ENCODE measurements around the gene UBTD1.
"Not testable (repeated sequence)": the region's sequence is repeated elsewhere in the genome, so short reads cannot be mapped to it uniquely, and the experiment has no call there.

UBTD1 gene, protein sequence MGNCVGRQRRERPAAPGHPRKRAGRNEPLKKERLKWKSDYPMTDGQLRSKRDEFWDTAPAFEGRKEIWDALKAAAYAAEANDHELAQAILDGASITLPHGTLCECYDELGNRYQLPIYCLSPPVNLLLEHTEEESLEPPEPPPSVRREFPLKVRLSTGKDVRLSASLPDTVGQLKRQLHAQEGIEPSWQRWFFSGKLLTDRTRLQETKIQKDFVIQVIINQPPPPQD

DNA sequence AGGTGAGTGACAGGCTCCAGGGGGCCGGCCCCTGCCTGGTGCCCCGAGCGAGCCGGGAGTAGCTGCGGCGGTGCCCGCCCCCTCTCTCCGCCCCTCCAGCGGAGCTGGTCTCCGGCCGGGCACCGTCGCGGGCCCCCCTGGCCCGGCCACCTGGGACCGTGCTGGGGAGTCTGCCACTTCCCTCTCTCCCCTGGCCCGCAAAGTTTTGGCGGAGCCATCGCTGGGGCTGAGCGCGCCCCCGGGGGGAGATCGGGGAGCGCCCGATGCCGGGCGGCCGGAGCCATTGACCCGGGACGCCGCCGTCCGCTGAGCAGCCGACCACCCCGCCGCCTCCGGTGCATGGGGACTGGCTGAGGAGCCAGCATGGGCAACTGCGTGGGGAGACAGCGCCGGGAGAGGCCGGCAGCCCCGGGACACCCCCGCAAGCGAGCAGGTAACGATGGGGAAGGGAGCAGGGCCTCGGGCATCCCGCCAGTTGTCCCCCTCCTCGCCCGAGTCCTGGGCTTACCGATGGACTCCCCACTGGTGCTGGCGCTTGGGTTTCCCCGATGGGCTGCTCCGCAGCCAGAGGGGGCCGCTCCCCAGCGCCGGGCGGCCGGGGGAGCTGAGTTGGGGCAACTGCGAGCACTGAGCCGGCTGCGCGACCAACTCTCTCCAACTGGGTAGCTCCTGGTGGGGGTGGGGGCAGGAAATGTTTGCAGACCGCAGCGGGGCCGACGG, at the start of gene UBTD1:
Gene UBTD1, plus strand, starts transcription at position 84 of the 720 bp plus-strand sequence. Its CDS starts 280 bp downstream, at position 364.
- peak; percentile 45 for DNase-seq

DNA sequence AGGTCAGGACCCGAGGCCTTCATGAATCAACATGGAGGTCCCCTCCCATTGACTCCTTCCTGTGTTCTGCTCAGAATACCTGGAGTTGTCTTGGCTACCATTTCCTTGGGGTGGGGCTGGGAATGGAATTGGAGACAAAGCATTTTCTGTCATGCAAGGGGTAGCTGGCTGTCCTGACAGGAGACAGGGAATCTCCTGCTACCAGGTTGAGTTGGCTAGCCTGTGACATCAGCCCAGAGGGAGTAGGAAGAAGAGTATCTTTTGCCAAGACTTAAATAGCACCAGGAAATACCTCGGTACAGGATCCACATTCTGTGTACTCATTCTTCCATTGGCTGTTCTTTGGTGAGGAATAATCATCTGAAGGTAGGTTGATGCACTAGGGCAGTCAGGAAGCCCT, 47.9 kb upstream of the UBTD1 start:
- DNase-seq, result no peak

DNA sequence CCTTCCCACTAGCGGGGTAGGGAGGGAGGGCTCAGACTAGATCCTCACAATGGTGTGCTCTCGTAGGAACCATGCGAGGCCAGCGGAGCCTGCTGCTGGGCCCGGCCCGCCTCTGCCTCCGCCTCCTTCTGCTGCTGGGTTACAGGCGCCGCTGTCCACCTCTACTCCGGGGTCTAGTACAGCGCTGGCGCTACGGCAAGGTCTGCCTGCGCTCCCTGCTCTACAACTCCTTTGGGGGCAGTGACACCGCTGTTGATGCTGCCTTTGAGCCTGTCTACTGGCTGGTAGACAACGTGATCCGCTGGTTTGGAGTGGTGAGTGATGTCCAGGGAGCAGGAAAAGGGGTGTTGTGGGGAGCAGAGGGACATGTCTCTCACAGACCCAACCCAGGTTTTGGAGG, 47.1 kb upstream of the UBTD1 start:
- no peak for DNase-seq

DNA sequence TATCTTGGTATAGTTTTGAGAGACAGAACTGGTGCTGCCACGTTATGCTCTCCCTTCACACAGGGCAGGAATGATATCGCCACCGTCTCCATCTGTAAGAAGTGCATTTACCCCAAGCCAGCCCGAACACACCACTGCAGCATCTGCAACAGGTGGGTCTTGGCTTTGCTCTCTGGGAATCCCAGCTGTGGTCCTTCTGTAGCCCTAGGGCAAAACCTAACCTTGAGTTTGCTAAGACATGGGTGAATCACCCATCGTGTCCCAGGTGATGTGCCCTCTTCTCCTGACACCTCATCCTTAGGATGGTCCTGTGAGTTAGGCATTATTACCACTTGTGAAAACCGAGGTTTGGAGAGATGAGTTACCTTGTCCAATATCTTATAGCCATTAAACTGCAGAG, 46.4 kb upstream of the UBTD1 start:
- DNase-seq, result no peak

DNA sequence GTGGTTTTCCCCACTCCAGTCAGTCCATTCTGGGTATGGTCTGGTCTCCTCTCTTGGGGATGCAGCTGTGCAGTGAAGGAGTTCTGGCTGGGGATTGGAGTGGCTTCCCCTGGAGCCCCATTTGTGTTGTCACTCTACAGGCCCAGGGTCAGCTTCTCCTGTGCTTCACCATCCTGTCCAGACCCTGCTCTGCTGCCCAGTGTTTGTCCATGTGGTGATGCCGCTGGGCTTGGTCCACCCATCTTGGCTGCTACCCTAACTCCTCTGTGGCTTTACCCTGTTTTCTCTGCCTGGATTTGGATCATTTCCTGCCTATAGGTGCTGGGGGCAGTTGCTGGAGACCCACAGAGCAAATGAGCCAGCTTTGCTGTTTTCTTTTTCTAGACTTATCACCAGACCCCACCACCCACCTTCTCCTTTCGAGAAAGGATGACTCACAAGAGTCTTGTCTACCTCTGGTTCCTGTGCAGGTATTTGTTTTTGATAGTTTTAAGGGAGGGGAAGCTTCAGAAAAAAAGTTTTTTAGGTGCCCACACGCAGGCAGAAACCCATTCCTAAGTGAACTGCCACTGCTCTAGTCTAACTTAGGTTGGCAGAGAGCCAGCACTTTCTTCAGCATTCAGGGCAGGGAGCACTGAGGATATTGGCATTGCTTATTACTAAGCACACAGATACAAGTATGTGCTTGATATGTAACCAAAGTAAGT, 44.2 kb upstream of the UBTD1 start:
- DNase-seq, result peak; percentile 37

DNA sequence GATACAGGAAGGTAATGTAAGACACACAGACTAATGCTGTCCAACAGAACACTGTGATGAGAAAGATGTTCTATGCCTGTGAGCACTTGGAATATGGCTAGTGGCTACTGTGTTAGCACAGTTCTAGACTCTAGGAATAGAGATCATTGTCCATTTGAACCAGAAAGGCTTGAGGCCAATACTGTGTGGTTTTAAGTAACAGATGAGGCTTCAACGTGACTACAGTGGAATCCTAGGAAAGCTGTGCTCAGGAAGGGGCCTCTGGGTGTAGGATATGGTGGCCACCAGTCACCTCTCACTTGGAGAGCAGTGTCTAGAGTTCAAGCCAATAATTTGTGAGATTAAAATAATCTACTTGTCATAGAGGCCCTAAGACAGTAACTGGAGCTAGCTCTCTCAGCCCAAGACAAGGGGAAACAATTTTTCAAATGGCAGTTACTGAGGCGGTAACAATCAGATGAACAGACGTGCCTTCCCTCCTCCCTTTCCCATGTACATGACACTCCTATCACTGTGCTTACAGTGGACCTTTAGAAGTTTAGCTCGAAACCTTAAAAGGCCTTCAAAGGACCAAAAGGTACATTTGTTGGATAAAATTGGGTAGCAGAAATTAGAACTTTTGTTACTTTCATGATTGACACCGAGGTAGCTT, 42.6 kb upstream of the UBTD1 start:
- DNase-seq, result no peak

DNA sequence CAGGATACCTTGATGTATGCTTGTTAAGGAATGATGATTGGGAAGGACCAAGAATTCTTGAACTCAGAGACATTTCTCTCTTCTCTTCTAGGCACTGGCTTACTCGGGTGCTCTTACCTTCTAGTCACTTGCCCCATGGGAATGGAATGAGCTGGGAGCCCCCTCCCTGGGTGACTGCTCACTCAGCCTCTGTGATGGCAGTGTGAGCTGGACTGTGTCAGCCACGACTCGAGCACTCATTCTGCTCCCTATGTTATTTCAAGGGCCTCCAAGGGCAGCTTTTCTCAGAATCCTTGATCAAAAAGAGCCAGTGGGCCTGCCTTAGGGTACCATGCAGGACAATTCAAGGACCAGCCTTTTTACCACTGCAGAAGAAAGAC, 42.0 kb upstream of the UBTD1 start:
- no peak for DNase-seq

DNA sequence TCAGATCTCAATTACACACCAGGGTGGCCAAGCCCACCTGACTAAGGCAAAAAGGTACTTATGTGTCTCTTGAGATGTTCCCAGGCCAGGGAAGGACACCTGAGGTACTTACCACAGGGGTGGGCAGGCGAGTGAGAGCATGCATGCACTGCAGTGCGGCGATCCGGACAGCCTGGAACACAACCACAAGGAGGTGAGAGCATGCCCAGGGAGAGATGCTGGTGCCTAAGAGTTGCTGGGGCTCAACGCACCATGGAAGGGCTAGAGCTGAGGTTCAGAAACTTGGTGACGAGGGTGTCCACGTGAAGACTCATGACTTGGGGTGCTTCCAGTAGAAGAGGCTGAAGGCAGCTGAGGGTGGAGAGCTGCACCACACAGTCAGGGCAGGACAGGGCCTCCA, 39.6 kb upstream of the UBTD1 start:
- DNase-seq, result no peak

DNA sequence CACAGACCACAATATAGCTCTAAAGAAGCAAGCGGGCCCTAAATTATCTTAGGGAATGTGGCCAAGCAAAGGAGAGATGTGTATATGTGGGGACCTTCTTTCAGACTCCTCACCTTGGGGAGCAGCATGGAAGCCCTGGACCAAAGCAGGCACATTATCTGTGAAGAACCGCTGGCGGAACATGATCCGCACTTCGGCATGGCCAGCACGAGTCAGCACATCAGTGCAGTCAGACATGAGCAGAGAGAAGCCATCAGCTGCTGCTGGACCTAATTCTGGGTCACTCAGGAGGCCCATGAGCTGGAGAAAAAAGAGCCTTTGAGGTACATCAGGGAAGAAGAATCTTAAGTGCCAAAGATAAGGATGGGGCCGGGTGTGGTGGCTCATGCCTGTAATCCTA, 38.8 kb upstream of the UBTD1 start:
- DNase-seq, result no peak

DNA sequence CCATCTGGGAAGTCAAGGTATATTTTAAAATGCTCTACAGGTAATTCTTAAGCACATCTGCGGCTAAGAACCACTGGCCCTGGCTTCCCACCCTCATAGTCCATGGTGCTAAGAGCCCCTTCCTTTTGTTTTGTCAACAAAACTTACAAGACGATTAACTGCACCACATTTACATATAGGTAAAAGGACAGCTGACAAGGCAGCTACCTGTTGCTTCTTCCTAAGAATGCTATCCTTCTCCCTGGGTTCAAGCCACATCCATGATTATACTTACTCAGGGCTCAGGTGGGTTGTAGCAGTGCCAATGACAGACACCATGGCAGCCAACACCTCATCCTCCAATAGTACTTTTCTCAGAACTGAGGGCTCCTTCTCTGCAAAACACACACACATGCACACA, 36.4 kb upstream of the UBTD1 start:
- DNase-seq, result no peak

DNA sequence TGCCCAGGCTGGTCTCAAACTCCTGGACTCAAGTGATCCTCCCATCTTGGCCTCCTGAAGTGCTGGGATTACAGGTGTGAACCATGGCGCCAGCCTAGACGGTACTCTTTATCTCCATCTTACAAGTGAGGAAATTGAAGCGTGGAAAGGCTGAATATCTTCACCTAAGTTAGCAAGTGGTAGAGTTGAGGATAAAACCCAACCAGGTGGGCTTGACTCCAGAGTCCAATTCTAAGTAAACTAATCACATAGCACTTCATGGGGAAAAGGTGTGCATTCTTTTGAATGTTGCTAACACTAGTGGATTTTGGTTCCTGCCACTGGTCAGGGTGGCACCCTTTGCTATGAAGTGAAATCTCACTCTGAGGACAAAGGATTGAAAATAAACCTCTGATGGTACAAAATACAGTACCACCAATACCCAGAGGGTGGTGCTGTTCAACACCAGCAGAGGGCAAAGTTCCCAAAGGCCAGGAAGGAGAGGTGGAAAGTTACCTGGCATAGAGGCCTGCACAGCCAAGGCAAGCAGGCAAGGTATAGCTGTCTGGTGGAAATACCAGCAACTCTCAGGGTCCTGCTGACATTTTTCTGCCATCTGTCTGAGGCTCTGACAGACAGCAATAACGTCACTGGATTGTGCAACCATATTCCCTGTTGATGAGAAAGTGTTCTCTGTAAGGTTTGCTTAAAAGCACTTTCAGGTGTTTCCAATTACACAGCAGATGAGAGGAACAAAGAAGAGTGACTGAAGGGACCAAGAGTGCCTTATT, 35.2 kb upstream of the UBTD1 start:
- peak; percentile 43 for DNase-seq

DNA sequence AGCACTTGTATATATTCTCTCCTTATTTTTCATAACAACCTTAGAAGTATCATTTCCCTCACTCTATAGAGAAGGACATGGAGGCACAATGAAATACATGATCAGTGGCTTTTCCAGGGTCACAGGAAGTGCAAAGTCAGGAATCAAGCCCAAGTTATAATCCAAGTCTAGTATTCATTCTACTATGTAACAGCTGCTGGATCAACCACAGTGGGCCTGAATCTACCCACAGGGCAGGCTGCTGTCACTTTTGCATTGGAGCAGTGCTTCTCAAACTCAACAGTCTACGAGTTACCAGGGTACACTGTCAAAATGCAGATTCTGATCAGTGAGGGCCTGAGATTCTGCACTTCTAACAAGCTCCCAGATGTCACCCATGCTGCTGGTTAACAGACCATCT, 34.5 kb upstream of the UBTD1 start:
- no peak for DNase-seq

DNA sequence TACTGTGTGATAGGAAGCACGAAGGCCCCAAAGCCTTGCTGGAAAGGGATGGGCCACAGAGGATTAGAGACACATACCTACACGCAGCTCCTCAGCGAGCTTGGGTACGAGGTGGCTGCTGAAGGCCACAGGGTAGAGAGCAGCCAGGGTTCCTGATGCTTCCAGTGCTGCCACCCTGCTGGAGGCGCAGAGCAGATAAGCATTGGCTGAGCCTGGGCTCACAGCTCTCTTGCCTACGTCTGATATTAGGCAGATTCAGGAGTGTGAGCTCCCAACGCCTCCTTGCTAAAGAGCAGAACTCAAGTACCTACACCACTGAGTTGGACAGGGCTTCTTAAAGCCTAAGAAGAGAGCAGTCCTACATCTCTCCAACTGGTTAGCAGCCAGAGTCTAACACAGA, 32.7 kb upstream of the UBTD1 start:
- DNase-seq, result no peak

DNA sequence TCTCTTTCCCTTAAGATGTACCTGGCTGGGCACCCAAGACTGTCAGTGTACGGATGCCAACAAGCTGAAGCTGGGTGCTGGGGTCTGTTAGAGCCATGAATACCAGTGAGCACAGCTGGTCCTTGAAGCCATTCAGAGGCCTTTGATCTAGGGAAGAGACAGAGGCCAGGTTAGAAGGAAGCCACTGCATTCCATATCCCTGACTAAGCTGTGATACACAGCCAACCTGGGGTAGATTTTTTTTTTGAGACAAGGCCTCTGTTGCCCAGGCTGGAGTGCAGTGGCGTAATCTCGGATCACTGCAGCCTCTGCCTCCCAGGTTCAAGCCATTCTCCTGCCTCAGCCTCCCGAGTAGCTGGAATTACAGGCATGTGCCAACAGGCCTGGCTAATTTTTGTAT, 32.0 kb upstream of the UBTD1 start:
- DNase-seq, result no peak

DNA sequence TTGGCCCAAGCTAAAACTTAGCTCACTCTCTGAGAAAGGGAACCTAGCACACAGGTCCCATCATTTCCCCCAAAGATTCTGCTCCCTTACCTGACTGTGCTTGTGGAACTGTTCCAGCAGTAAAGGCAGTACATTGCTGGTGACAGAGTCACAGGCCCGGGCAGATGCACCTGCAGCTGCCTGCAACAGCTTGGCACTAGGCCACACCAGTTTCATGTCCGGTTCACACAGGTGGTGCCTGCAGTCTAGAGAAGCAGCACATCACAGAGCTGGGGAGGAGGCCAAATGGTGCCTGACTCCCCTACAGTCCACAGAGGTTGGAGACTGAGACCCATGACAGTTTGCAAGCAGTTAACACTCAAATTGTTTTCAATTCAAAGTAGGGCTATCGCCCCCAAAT, 30.6 kb upstream of the UBTD1 start:
- DNase-seq, result no peak

DNA sequence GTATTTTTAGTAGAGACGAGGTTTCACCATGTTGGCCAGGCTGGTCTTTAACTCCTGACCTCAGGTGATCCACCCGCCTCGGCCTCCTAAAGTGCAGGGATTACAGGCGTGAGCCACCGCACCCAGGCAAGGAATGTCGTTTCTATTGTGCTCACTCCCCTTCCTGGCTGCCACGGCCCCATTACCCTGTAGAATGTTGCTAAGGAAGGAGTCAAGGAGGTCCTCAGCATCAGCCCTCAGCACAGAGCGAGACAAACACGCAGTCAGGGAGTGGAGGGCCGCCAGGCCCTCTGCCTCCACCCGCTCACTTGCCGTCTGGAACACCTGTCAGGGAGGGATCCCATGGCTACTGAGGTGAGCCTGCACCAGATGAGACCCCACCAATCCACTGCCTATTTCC, 29.9 kb upstream of the UBTD1 start:
- not testable (repeated sequence) for DNase-seq

DNA sequence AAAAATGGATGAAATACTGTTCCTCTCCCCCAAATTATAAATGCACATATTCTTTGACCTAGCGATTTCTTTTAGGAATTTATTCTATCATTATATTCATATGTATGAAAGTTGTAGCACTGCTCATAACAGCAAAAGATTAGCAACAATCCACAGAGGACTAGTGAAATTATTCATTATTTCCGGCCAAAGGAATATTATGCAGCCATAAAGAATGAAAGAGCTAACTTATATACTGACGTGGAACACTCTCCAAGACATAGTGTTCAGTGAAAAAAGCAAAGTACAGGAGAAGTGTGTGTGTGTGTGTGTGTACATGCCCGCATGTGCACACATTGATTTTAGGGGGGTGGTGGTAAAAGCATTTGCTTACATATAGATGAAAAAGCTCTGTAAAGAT, 23.8 kb upstream of the UBTD1 start:
- DNase-seq, result no peak

DNA sequence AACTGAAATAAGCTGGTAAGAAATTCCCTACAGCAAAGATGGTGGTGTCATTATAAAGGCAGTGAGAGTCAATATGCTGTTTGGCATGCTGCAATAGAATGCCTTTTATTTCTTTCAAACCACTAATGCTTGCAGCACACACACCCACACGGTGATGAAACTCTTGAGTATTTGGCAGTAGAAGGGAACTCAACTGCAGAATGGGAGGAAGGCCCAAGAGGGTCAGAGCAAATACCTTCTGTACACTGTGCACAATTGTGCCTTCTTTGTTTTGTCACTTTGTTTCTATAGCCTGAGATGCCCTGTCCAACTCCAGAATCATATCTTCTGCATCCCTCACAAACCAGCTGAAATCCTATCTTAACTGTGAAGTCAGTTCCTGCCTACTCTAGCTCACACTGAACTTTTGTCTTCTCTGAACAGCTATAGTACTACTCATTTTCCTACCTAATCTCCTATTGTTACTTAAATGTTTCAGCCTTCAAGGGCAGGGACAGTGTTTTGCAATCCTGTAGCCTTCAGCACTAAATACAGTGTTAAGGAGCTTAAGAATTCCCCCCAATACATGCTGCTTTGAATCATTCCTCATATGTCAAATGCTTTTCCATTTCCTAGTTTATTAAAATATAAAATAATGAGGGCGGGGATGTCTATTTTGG, 22.7 kb upstream of the UBTD1 start:
- no peak for DNase-seq

DNA sequence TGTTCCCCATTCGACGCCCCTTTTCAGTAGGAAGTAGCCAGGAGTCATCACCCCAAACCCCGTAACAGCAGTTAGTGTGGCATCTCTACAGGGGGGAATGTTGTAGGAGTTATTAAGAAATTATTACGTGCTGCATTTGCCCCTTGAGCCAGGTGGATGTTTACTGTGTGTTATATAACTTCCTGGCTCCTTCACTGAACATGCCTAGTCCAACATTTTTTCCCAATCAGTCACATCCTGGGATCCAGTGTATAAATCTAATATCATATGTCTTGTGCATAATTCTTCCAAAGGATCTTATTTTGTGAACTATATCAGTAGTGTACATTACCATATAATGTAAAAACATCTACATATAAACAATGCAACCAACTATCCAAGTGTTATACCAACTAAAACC, 19.3 kb upstream of the UBTD1 start:
- DNase-seq, result not testable (repeated sequence)

DNA sequence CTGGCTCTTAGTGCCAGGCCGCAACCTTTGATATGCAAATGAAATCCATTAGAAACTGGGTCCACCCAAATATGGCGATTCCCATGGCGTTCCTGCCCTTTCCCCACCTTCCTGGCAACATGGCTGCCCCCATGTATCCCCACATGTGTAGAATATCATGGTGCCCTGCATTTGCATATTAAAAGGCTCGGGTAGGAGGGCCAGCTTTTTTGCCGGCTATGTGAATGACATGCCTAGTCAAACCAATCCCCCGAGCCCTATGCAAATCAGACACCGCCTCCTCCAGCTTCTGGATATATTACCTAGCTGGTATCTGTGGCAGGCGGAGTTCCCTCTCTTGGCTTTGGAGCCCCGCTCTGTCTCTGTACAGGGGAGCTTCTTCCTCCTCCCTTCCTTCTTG, 18.8 kb upstream of the UBTD1 start:
- DNase-seq, result no peak

DNA sequence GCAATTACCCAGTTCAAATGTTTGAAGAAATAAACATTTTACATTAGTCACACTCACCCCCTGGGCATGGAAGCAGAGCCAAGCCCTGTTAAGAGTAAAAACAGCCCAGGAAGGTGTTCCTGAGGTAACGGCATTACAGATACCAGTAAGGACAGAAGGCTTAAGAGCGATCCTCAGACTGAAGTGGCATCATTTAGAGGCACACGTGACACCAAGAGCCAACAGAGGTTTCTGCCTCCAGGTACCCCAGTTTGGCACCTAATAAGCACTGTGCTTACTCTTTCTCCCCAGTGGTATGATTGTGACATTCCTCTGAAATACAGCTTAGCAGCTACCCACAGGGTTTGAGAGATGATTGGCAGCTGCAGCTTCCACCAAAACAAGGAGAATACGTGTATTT, 17.7 kb upstream of the UBTD1 start:
- no peak for DNase-seq

DNA sequence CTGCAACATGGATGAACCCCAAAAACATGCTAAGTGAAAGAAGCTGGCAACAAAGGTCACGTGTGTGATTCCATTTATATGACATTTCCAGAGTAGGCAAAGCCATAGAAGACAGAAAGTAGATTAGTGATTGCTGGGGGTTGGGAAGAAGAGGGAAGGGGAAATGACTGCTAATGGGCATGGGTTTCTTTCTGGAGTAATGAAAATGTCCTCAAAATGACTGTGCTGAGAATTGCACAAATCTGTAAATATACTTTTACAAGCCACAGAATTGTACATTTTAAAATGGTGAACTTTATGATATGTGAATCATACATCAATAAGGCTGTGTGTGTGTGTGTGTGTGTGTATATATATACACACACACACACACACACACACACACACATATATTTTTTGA, 16.3 kb upstream of the UBTD1 start:
- DNase-seq, result no peak

DNA sequence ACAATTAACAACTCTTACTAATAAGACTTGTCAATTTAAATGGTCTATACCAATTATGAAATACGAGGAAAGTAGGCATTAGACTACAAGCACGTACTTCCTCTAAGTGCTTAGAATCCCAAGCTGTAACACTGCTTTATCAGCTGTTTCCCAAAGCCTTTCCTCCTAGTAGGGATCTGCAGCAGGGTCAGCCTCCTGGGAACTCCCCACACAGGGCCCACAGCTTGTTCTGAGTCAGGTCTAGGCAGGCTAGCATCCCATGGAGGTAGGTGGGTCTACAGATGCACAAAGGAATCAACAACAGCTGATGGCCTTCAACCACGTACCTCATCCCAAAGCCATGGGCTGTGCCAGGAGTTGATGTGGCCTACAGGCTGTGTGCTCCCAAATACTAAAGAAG, 15.2 kb upstream of the UBTD1 start:
- DNase-seq, result no peak
